Upper lobe of right lung (tissue), 1 donor: Measurements from ENCODE around the gene NCS1. TPM values are rescaled to one million over a fixed set of nuclear protein-coding genes. Genes with fewer than 3 reads are reported as not detected.

Experiments
- ATAC-seq: fragments of 200-7000 bp; cut with Tn5 transposase; one replicate; pipeline ENCODE4 v1.9.1; 2020; ENCODE audit warnings: mild to moderate bottlenecking, moderate library complexity
- DNase-seq: peaks from one replicate; pipeline ENCODE4 v3.0.0-alpha.2; 2020
- H3K27ac ChIP-seq: fragments of 200-600 bp; one replicate; pipeline ENCODE4 v1.8.0; 2022
- H3K27me3 ChIP-seq: fragments of 200-600 bp; one replicate; pipeline ENCODE4 v1.8.0; 2022; ENCODE audit warnings: mild to moderate bottlenecking
- H3K36me3 ChIP-seq: fragments of 200-600 bp; one replicate; pipeline ENCODE4 v1.8.0; 2022
- H3K4me1 ChIP-seq: fragments of 200-600 bp; one replicate; pipeline ENCODE4 v1.8.0; 2022
- H3K4me3 ChIP-seq: fragments of 200-600 bp; one replicate; pipeline ENCODE4 v1.8.0; 2022; ENCODE audit warnings: mild to moderate bottlenecking
- H3K9me3 ChIP-seq: fragments of 200-600 bp; one replicate; pipeline ENCODE4 v1.8.0; 2022
- intact Hi-C: fragments of 100-400 bp; cut with DNase I; formaldehyde crosslinking; loops from one replicate; pipeline ENCODE4 v1.11.0; 2022
- total RNA-seq: library from RNA; stranded (reverse); fragmentation: NEBNext Ultra II Directional; extraction: Animal tissue kit (Norgen Biotek cat#: 25700); gene quantifications from one replicate; pipeline ENCODE4 v1.2.1, GENCODE V29; 2021
- TF ChIP-seq, protein P1 (sequence below): fragments of 200-600 bp; IDR thresholded peaks from one replicate; pipeline ENCODE4 v1.8.0; 2022; ENCODE audit warnings: antibody characterized with exemption
- donor health status: DM: no; HTN: yes; CAD: no; lungs with severe emphysema.

The NCS1 gene
- total RNA-seq, 1 donor from 2014 or later = 5.7 TPM

DNA sequence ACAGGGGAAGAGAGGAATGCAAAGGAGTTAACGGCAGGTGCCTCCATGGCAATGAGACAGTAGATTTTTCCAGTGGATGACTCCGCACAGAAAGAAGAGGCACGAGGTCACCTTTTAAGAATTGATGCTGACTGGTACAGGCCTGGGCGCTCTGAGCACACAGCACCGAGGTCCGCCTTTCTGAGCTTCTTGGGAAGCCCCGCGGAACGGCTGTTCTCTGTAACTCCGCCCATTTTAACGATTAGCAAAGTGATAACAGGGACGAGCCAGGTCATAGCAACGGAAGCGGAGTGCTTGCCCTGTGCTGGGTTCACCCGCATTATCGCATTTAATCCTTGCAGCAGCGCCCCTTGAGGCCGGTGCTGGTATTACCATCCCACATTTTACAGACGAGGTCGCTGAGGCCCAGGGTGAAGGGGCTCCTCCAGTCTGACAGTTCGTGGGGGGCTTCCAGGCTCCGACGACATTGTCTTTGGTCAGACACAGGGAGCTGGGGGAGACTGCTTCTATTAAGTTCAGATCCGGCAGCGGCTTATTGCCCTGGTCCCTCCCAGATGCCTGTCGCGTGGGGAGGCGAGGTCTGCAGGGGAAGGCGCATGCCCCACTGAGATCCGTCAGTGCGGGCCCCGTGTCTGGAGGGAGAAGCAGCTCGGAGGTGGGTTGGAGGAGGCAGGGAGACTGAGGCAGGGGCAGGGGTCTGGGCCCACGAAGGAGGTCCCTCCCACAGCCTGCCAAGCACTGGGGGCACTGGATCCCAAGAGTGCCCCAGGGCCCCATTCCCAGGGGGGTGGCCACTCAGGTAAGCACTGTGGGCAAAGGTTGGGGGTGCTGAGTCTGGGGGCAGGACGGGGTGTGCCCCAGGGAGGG is 71.0 kb downstream of the NCS1 start:
- intact Hi-C loops = no loop called here
- Histone ChIP-seq H3K4me3 (no peak overlapping the region), H3K27me3 (no peaks in the 10 kb centered on the region), H3K27ac (no peak overlapping the region), H3K4me1 (peaks cover 3% of the 10 kb centered on the region), H3K36me3 (no peaks in the 10 kb centered on the region), H3K9me3 (no peaks in the 10 kb centered on the region)
- TF ChIP-seq, protein P1, sequence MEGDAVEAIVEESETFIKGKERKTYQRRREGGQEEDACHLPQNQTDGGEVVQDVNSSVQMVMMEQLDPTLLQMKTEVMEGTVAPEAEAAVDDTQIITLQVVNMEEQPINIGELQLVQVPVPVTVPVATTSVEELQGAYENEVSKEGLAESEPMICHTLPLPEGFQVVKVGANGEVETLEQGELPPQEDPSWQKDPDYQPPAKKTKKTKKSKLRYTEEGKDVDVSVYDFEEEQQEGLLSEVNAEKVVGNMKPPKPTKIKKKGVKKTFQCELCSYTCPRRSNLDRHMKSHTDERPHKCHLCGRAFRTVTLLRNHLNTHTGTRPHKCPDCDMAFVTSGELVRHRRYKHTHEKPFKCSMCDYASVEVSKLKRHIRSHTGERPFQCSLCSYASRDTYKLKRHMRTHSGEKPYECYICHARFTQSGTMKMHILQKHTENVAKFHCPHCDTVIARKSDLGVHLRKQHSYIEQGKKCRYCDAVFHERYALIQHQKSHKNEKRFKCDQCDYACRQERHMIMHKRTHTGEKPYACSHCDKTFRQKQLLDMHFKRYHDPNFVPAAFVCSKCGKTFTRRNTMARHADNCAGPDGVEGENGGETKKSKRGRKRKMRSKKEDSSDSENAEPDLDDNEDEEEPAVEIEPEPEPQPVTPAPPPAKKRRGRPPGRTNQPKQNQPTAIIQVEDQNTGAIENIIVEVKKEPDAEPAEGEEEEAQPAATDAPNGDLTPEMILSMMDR = peak; percentile 95
- ATAC-seq (peak; percentile 82), DNase-seq (peak; percentile 80)

DNA sequence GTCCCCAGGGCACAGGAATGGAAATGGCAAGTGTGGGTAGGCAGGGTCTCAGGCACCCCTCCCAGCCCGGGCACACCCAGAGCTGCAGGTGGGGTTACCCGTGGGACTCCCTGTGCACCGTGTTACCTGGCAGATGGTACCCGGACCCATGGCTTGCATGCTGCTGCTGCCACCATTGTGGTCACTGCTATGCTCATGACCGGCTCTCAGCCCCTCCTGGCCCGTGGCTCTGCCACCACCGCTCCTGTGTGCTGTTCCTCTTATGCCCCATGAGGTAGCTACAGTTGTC is 71.6 kb downstream of the NCS1 start:
- Histone ChIP-seq H3K4me3 (no peak overlapping the region), H3K9me3 (no peaks in the 10 kb centered on the region), H3K27ac (no peak overlapping the region), H3K4me1 (peaks cover 3% of the 10 kb centered on the region), H3K27me3 (no peaks in the 10 kb centered on the region), H3K36me3 (no peaks in the 10 kb centered on the region)
- no peak for ATAC-seq
- TF ChIP-seq, protein P1 = no peak
- DNase-seq = no peak
- intact Hi-C loops = no loop called here

GRCh38 chr9:130244548-130245165 is 72.5 kb downstream of the NCS1 start:
- H3K4me3 ChIP-seq = no peak overlapping the region
- H3K36me3 ChIP-seq = no peaks in the 10 kb centered on the region
- TF ChIP-seq, protein P1 = no peak
- intact Hi-C loops = no loop called here
- ATAC-seq = no peak
- H3K4me1 ChIP-seq = peaks cover 3% of the 10 kb centered on the region
- H3K9me3 ChIP-seq = no peaks in the 10 kb centered on the region
- no peaks in the 10 kb centered on the region for H3K27me3 ChIP-seq
- H3K27ac ChIP-seq = no peak overlapping the region
- no peak for DNase-seq

- Histone ChIP-seq H3K4me1 (peaks cover 3% of the 10 kb centered on the region), H3K4me3 (no peak overlapping the region), H3K9me3 (no peaks in the 10 kb centered on the region), H3K27me3 (no peaks in the 10 kb centered on the region), H3K36me3 (no peaks in the 10 kb centered on the region), H3K27ac (no peak overlapping the region)
- DNase-seq (no peak), ATAC-seq (no peak)
- intact Hi-C loops = no loop called here
- TF ChIP-seq, protein P1 = no peak
These were observed 73.3 kb downstream of the NCS1 start for GRCh38 chr9:130245474-130245873.

DNA sequence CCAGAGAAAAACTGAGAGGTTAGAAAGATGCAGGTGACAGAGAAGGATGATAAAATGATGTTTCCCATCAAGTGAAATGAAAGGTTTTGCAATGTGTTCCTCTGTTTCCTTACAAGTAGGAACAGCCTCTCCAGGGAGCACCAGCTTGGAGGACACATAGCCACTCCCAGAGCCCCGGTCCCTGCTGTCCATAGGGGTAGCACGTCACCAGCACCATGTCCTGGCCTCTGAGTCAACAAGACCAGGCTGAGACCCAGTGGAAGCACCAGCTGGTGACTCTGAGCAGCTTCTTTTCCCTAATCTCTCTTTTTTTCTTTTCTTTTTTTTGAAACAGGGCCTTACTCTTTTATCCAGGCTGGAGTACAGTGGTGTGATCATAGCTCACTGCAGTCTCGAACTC is 73.9 kb downstream of the NCS1 start:
- Histone ChIP-seq H3K4me1 (peaks cover 3% of the 10 kb centered on the region), H3K27ac (no peak overlapping the region), H3K9me3 (peaks cover 4% of the 10 kb centered on the region), H3K36me3 (no peaks in the 10 kb centered on the region), H3K4me3 (no peak overlapping the region), H3K27me3 (no peaks in the 10 kb centered on the region)
- TF ChIP-seq, protein P1 = no peak
- DNase-seq (no peak), ATAC-seq (no peak)
- intact Hi-C loops = no loop called here
